ENCODE results near the gene PRIMPOL.

The PRIMPOL gene

GRCh38 chr4:184668511-184669114 lies 19.1 kb downstream of the PRIMPOL start:
- FAIRE-seq: no peak

GRCh38 chr4:184669251-184669650 lies 19.7 kb downstream of the PRIMPOL start:
- FAIRE-seq: no peak

GRCh38 chr4:184671101-184671500 lies 21.6 kb downstream of the PRIMPOL start:
- no peak for FAIRE-seq

- FAIRE-seq: no peak
Observed at GRCh38 chr4:184672741-184673140, 23.2 kb downstream of the PRIMPOL start.

- FAIRE-seq: no peak
Observed at GRCh38 chr4:184674011-184674410, 24.5 kb downstream of the PRIMPOL start.

GRCh38 chr4:184675018-184675417 lies 25.5 kb downstream of the PRIMPOL start:
- no peak for FAIRE-seq

- no peak for FAIRE-seq
Observed at GRCh38 chr4:184675821-184676492, 26.4 kb downstream of the PRIMPOL start.

GRCh38 chr4:184680698-184681097 lies 31.2 kb downstream of the PRIMPOL start:
- no peak for FAIRE-seq

GRCh38 chr4:184681916-184682315 lies 32.4 kb downstream of the PRIMPOL start:
- FAIRE-seq: no peak

- no peak for FAIRE-seq
Observed at GRCh38 chr4:184684491-184685189, 35.1 kb downstream of the PRIMPOL start.

GRCh38 chr4:184688005-184688404 lies 38.5 kb downstream of the PRIMPOL start:
- no peak for FAIRE-seq

- no peak for FAIRE-seq
Observed at GRCh38 chr4:184688447-184688846, 38.9 kb downstream of the PRIMPOL start.

GRCh38 chr4:184689681-184690080 lies 40.1 kb downstream of the PRIMPOL start:
- FAIRE-seq: no peak

GRCh38 chr4:184693056-184693455 lies 43.5 kb downstream of the PRIMPOL start:
- no peak for FAIRE-seq

GRCh38 chr4:184694412-184694956 lies 44.9 kb downstream of the PRIMPOL start:
- no peak for FAIRE-seq

GRCh38 chr4:184695178-184695896 lies 45.8 kb downstream of the PRIMPOL start:
- no peak for FAIRE-seq

GRCh38 chr4:184697956-184698355 lies 48.4 kb downstream of the PRIMPOL start:
- FAIRE-seq: no peak

GRCh38 chr4:184699941-184700340 lies 50.4 kb downstream of the PRIMPOL start:
- FAIRE-seq: no peak

- no peak for FAIRE-seq
Observed at GRCh38 chr4:184702114-184702513, 52.6 kb downstream of the PRIMPOL start.

GRCh38 chr4:184705692-184706091 lies 56.2 kb downstream of the PRIMPOL start:
- FAIRE-seq: no peak

- no peak for FAIRE-seq
Observed at GRCh38 chr4:184706453-184706852, 56.9 kb downstream of the PRIMPOL start.

- no peak for FAIRE-seq
Observed at GRCh38 chr4:184712322-184712721, 62.8 kb downstream of the PRIMPOL start.

- no peak for FAIRE-seq
Observed at GRCh38 chr4:184713887-184714286, 64.3 kb downstream of the PRIMPOL start.
